ENCODE data around the gene LILRB5.

DNA sequence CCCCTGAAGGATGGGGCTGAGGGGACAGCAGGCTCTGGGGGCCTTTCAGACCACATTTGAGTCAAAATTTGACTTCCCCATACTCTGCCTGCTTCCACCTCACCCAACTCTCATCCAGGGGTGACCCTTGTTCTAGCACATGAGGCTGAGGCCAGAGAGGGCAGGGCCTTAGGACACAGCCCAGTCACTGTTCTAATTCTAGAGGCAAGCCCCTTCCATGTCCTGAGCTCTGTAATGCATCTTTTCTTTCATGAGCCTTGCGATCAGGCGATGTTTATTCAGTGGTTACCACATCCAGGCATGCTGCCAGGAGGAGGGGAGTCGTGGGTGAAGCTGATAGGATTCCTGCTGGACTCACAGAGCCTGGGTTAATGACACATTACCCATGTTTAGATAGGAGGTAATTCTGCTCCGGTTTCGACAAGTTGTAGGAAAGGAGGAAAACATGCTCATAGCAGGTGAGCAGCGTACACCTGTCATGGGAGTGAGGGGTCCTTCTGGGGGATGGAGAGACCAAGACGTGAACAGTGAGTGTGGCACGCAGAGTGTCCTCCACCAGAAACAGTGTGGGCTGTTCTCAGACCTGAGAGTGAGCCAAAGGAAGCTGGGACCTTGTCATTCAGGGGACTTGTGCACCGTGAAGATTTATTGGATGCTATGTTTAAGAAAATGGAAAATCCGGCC is 47.1 kb downstream of the LILRB5 start:
- TF ChIP-seq CTCF (conservative IDR thresholded peaks at IDR 0.05) (no peak), ZFX (IDR thresholded peaks at IDR 0.05) (no peak)

All from C4-2B (cell line).